Osteoblast (primary cell): ENCODE measurements around the gene STARD3. TPM values are rescaled to one million over a fixed set of nuclear protein-coding genes. Genes with fewer than 3 reads are reported as not detected.

Experiments used
- DNase-seq: peaks from one replicate; pipeline ENCODE4 v3.0.0; 2011; ENCODE audit warnings: low spot score, mixed read lengths; ENCODE audit not compliant: insufficient read length; ENCODE audit errors: missing footprints
- H2AFZ ChIP-seq: 2 replicates; pipeline ENCODE4 v1.6.0; 2011; ENCODE audit warnings: mild to moderate bottlenecking, low read length
- H3K27ac ChIP-seq: 2 replicates; pipeline ENCODE4 v1.5.1; 2011; ENCODE audit warnings: mild to moderate bottlenecking, low read depth, low read length, moderate library complexity
- H3K27me3 ChIP-seq: 2 replicates; pipeline ENCODE4 v1.6.0; 2012; ENCODE audit warnings: mild to moderate bottlenecking, control low read depth, inconsistent platforms, low read length, moderate library complexity; ENCODE audit not compliant: insufficient read depth
- H3K36me3 ChIP-seq: 2 replicates; pipeline ENCODE4 v1.5.1; 2011; ENCODE audit warnings: mild to moderate bottlenecking, low read length, control low read depth, moderate library complexity; ENCODE audit not compliant: insufficient read depth
- H3K4me1 ChIP-seq: 2 replicates; pipeline ENCODE4 v1.5.1; 2011; ENCODE audit warnings: mild to moderate bottlenecking, low read length, control low read depth, moderate library complexity; ENCODE audit not compliant: insufficient read depth
- H3K4me2 ChIP-seq: 2 replicates; pipeline ENCODE4 v1.6.0; 2011; ENCODE audit warnings: mild to moderate bottlenecking, low read length; ENCODE audit not compliant: insufficient read depth
- H3K4me3 ChIP-seq: fragments of 200-600 bp; sonication (generic); 3 replicates; pipeline ENCODE4 v1.5.1; 2012; ENCODE audit warnings: mild to moderate bottlenecking, low read length, inconsistent platforms; ENCODE audit not compliant: insufficient read depth
- H3K79me2 ChIP-seq: 2 replicates; pipeline ENCODE4 v1.6.0; 2012; ENCODE audit warnings: mild to moderate bottlenecking, low read length, control low read depth, inconsistent platforms; ENCODE audit not compliant: insufficient read depth
- H3K9me3 ChIP-seq: 2 replicates; pipeline ENCODE4 v1.5.1; 2011; ENCODE audit warnings: low read depth, low read length, control low read depth
- H4K20me1 ChIP-seq: 2 replicates; pipeline ENCODE4 v1.6.0; 2012; ENCODE audit warnings: mild to moderate bottlenecking, low read length, control low read depth; ENCODE audit not compliant: insufficient read depth
- CTCF ChIP-seq: IDR thresholded peaks from 2 replicates; pipeline ENCODE4 v1.5.1; 2011; ENCODE audit warnings: mild to moderate bottlenecking, low read depth, low read length, moderate library complexity; ENCODE audit errors: extremely low read depth
- total RNA-seq: library from RNA; depleted of rRNA; stranded (reverse); fragments of >200 nt; gene quantifications from 2 replicates; pipeline ENCODE4 v1.2.3, GENCODE V29; 2012

STARD3 gene
- total RNA-seq, 1 donor = 35.8 TPM

DNA sequence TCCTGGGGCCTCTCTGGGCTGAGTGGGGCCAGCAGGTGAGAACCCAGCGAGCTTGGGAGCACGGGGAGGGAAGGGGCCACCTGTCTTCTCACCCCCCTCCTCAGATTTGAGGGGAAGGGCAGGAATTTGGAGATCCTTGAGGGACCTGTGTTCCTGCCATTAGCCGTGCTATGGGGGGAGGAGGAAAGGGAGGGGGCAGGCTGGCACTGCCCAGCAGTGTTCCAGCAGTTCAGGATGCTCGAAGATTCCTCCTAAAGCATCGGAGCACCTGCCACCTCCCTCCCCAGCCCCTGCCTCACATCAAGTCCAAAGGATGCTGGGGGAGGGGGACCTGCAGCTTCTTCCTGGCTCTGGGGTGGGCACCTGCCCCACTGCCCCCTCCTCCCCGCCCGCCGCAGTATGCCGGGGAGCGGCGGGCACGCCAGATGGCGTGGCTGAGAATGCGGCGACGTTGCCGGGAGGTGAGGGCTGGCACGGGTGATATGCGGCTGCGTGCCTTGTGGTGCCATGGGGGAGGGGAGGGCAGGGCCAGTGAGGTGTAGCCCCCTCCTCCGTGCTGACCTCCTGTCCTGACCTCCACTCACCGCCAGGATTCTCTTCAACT, 24.6 kb upstream of the STARD3 start:
- Histone ChIP-seq H3K9me3 (no peaks in the 10 kb centered on the region), H4K20me1 (no peaks in the 10 kb centered on the region), H3K4me3 (no peak overlapping the region), H3K4me1 (no peaks in the 10 kb centered on the region), H3K27ac (no peak overlapping the region), H3K27me3 (peaks cover 55% of the 10 kb centered on the region), H3K79me2 (no peaks in the 10 kb centered on the region), H2AFZ (no peak overlapping the region), H3K4me2 (no peak overlapping the region), H3K36me3 (no peaks in the 10 kb centered on the region)
- TF ChIP-seq CTCF = no peak
- DNase-seq = peak; percentile 75

GRCh38 chr17:39612935-39613464, 23.9 kb upstream of the STARD3 start:
- DNase-seq = no peak

DNA sequence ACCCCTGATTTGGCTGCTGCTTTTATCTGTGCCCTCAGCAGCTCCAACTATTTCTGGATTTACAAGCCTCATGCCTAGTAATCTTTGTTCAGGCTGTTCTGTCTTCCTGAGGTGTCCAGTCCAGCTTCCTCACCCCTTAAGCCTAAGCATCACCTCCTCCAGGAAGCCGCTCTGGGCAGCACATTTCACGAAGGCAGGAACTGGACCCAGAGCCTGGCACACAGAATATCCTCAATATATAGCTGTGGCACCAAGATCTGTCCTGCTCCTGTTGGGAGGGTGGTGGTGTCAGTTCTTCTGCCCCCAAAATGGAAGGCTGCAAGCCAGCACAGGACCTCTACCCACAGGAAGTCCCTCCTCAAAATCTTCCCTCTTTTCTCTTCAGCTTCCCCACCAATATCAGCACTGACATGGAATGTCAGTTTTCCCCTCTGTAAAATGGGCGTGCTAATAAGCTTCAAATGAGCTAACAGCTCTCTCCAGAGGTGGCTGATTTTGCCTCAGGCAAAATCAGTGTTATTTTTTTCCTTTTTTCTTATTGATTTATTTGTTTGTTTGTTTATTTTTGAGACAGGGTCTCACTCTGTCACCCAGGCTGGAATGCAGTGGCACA, 22.3 kb upstream of the STARD3 start:
- Histone ChIP-seq H3K36me3 (no peaks in the 10 kb centered on the region), H2AFZ (no peak overlapping the region), H3K9me3 (no peaks in the 10 kb centered on the region), H3K4me3 (no peak overlapping the region), H3K27me3 (peaks cover 35% of the 10 kb centered on the region), H3K27ac (no peak overlapping the region), H4K20me1 (no peaks in the 10 kb centered on the region), H3K79me2 (no peaks in the 10 kb centered on the region), H3K4me2 (no peak overlapping the region), H3K4me1 (no peaks in the 10 kb centered on the region)
- no peak for TF ChIP-seq CTCF
- no peak for DNase-seq

More at GRCh38 chr17:39612935-39613464, 23.9 kb upstream of the STARD3 start:
- Histone ChIP-seq H4K20me1 (no peaks in the 10 kb centered on the region), H3K9me3 (no peaks in the 10 kb centered on the region), H3K4me3 (no peak overlapping the region), H3K79me2 (no peaks in the 10 kb centered on the region), H3K4me2 (no peak overlapping the region), H3K36me3 (no peaks in the 10 kb centered on the region), H2AFZ (no peak overlapping the region), H3K27ac (no peak overlapping the region), H3K27me3 (peaks cover 50% of the 10 kb centered on the region), H3K4me1 (no peaks in the 10 kb centered on the region)
- no peak for TF ChIP-seq CTCF

DNA sequence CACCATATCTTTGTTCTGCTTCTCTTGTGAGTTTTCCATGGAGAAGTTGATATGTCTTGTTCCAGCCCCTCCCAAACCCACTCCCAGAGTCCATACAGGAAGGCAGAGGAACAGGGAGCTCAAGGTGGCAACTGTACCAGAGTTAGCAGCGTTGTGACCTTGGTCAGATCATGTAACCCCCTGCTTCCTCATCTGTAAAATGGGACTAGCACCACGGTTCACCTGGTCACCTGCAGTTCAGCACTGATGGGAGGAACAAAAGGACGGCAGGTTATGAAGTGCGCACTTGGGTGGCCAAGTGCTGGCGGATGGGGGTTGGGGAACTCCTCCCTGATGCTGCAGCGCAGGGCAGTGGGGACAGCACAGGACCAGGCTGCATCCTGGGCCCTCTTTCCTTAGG, 21.5 kb upstream of the STARD3 start:
- Histone ChIP-seq H3K4me1 (no peaks in the 10 kb centered on the region), H3K27me3 (peaks cover 32% of the 10 kb centered on the region), H3K36me3 (no peaks in the 10 kb centered on the region), H3K9me3 (no peaks in the 10 kb centered on the region), H4K20me1 (no peaks in the 10 kb centered on the region), H3K4me3 (no peak overlapping the region), H3K27ac (no peak overlapping the region), H3K79me2 (no peaks in the 10 kb centered on the region), H3K4me2 (no peak overlapping the region), H2AFZ (no peak overlapping the region)
- no peak for DNase-seq
- no peak for TF ChIP-seq CTCF
